GM04504 (cell line): ENCODE measurements around the gene HYAL2.
A peak's percentile ranks its signal among the peaks of the same experiment; 100 is the strongest.

Experiments
- DNase-seq: peaks from one replicate; pipeline ENCODE4 v3.0.0-alpha.2; 2012; ENCODE audit warnings: low read depth

Gene HYAL2

GRCh38 chr3:50303013-50303815, 19.3 kb downstream of the HYAL2 start, which contains the start of gene HYAL1:
TSS of gene HYAL1 (minus strand) at chr3:50303574. CDS start at chr3:50302956, 618 bp downstream.
- DNase-seq = no peak

- DNase-seq = no peak
Observed at GRCh38 chr3:50302095-50303012, 20.2 kb downstream of the HYAL2 start.

GRCh38 chr3:50300681-50301254, 21.8 kb downstream of the HYAL2 start:
- no peak for DNase-seq

- no peak for DNase-seq
Observed at GRCh38 chr3:50299929-50300680, 22.4 kb downstream of the HYAL2 start.

GRCh38 chr3:50299638-50299928, 23.0 kb downstream of the HYAL2 start:
- DNase-seq = no peak

GRCh38 chr3:50298836-50299637, 23.5 kb downstream of the HYAL2 start, which contains the start of the genes HYAL3 and NAA80:
TSS of gene HYAL3 (minus strand) at chr3:50299405. CDS start at chr3:50295602, 3,803 bp downstream.
TSS of gene NAA80 (minus strand) at chr3:50299405. CDS start at chr3:50297463, 1,942 bp downstream.
- DNase-seq = peak; percentile 99

GRCh38 chr3:50297896-50298725, 24.4 kb downstream of the HYAL2 start:
- DNase-seq = no peak

- DNase-seq = no peak
Observed at GRCh38 chr3:50297384-50297775, 25.2 kb downstream of the HYAL2 start.

GRCh38 chr3:50296721-50297383, 25.7 kb downstream of the HYAL2 start:
- no peak for DNase-seq

- DNase-seq = no peak
Observed at GRCh38 chr3:50295553-50296431, 26.8 kb downstream of the HYAL2 start.

- DNase-seq = no peak
Observed at GRCh38 chr3:50294492-50295403, 27.8 kb downstream of the HYAL2 start.

GRCh38 chr3:50294089-50294488, 28.5 kb downstream of the HYAL2 start:
- no peak for DNase-seq

GRCh38 chr3:50293079-50293801, 29.3 kb downstream of the HYAL2 start:
- DNase-seq = no peak

- peak; percentile 94 for DNase-seq
Observed at GRCh38 chr3:50292159-50293078, 30.1 kb downstream of the HYAL2 start, which contains the start of gene IFRD2. TSS of gene IFRD2 (minus strand) at chr3:50292429. CDS start at chr3:50292274, 155 bp downstream.

GRCh38 chr3:50290161-50290641, 32.3 kb downstream of the HYAL2 start:
- no peak for DNase-seq
